MV-4-11 (cell line): ENCODE data around the gene CCDC24.

Experiments
- DNase-seq: peaks from one replicate; lab custom pipeline; 2025; lab: John Stamatoyannopoulos, UW

CCDC24 gene

DNA sequence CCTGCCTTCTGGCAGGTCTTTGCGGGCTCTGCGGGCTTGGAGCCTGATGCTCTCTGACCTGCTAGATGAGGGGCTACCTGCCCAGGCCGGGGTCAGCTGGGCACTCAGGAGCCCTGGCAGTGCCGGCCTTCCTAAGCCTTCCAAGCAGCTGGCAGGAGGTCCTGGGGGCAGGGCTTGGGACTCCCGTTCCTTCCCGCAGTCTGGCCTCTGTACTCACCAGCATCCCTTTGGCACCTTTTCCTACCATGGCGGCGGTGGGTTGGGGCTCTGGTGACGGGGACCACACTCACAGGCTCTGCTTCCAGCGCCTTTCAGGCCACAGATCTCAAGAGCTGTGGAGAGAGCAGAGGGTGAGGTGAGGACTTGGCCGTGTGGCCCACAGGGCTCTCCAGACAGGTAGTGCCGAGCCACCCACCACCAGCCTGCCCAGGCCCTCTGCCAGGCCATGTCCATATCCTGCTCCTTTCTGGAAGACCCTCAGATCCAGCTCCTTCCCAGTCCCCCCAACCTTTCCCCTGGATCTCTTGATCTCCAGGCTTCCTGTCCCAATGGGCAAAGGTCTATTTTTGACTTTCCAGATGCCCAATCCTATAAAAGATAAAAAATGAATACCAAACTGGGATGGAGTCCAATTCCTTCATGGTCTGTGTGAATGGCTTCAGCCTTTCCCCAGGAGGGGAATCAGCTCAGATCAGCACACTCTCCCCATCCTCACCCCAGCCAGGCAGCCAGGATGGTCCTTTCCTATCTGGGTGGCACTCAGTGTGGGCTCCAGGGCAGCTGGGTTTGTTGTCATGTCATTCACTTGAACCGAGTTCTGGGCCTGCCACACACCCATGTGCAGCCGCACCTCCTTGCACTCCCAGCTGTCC, 32.9 kb downstream of the CCDC24 start:
- no peak for DNase-seq

DNA sequence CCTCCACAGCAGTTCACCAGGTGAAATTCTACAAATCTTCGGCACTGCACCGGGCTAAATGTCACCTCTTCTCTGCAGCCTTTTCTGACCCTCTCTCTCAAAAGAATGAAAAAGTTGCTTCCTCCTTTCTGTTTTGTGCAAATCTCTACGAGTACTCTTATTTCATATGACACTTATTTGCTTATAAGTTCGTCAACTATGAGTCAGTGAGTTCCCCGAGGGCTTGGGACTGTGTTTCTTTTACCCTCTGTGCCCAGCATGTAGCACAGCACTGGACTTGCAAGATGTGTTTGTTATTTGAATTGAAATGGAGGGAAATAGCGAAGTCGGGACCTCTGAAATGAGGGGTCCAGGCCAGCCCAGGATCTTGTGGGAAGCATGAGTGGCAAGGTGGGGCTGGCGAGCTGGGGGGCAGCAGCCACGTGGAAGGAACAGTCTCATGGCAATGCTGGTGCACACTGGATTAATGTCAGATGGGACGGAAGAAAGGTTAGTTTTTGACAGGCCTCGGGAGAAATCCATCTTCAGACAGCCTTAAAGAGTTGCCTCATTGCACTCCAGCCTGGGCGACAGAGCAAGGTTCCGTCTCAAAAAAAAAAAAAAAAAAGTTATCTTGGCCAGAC, 33.6 kb downstream of the CCDC24 start:
- no peak for DNase-seq

DNA sequence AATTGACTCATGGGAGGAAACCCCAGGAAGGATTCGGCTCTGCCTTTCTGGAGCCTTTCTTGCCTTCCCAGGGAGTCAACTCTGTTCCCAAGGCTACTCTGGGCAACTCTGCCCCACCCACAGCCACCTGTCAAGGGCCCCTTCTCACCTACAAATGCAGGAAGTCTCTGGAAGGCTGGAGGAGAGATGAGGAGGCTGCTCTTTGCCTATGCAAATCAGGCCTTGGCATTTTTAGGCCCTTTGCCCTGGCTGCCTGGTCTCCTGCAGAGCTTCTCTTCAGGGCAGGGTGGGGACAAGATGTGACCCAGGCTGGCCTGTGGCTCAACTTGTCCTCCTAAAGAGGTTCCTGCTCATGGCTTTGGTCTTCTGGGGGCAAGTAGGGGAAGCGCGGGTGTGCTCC, 34.4 kb downstream of the CCDC24 start:
- no peak for DNase-seq

DNA sequence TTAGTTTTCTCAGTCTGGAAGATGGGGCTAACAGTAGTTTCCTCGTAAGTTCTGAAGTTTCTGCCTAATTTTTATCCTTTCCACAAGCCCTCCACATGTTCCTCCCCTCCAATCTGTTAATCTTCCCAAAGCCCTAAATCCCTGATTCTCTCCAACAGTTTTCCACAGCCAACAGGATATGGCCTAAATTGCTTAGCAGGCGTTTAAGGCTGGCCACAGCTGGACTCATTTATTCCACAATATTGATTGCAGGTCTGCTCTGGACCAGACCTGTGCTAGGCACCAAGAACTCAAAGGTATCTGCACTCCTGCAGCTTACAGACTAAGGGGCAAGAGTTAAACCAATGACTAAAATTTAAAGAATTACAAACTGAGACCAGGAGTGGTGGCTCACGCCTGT, 35.9 kb downstream of the CCDC24 start:
- no peak for DNase-seq

DNA sequence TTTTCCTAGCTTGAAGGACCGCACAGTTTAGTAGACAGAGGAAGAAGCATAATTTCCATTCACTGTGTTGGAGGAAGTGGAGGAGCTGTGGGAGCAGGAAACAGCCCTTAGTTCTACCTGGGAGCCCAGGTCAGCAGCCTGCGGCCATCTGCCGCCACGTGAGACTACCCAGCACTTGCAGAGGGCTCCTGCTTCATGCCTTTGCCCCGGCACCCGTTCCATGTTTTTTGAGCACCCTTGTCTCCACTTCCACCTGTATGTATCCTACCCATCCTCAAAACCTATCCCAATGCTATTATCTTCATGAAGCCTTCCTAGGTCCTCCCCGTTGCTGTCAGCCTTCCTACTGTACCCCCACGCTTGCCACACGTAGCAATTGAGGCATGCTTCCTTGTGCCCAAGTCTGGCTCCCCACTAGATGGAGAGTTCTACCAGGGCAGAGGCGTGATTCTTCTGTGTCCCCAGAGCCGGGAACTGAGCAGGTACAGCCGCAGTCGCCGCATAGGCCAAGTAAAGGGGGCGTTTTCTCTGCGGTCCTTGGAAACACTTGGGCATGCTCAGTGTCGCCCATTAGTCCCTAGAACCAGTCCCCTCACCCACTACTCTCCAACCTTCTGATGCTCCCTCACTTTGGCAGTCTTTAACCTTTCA, 38.0 kb downstream of the CCDC24 start:
- no peak for DNase-seq

DNA sequence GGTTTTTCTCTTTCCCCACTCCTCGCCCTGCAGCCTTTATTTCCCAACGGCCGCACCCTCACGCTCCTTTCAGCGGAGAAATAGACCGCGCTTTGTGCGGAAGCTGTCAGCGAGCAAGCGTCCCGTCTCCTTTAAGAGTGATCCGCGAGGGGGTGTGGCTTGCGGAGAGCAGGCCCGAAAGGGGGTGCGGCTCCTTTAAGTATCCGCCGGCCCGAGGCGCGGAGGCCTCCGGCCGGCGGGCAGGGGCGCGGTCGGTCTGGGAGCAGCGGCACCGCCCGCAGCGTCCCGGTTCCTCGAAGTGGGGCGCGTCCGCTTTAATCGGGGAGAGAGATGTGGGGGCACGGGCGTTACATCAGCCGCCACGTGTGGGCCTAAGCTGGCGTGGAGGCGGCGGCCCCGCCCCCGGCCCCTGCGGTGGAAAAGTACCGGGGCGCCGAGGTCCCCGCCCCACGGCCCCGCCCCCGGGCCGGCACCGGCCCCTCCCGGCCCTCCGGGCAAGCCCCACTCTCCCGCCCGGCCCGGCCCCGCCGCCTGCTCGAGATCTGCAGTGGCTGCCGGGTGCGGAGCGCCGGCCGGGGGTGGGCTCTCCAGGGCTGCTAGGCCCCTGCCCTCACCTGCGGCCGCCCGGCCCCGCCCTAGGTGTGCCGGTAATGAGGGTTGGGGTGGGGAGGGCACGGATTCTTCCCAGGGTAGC, 38.7 kb downstream of the CCDC24 start:
- peak; percentile 85 for DNase-seq

GRCh38 chr1:44030605-44031251, 39.3 kb downstream of the CCDC24 start:
- DNase-seq = peak; percentile 20

GRCh38 chr1:44031252-44032169, 40.1 kb downstream of the CCDC24 start, which contains the start of gene SLC6A9:
TSS of gene SLC6A9 (minus strand) at chr1:44031462. CDS start at chr1:44024277, 7,185 bp downstream.
- DNase-seq = no peak

DNA sequence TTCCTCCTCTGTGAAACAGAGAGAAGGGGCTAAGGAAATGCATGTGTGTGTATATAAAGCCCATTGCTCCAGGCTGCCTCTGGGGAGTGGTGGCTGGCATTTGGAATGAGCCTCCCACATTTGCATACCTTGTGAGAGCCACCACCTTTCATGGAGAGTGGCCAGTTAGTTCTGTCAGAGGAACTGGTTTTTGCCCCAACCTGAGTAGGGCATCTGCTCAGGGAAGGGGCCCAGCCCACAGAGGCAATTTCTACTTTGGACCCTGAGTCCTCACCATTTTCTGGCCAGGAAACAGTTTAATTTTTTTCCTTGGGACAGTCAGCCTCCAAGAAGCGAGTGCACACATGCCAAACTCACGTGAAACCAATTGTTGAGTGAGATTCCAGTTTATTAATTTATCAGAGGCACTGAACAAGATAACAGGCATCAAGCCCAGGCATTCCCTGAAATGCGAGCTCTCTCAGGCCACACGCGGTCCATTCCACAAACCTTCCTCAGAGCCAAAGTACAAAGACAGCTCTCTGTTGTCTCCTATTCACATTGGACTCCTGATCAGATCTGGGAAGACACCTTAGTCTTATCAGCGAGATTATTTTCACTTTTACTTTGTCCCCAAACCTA, 40.9 kb downstream of the CCDC24 start:
- DNase-seq = no peak

- DNase-seq = no peak
Measured at GRCh38 chr1:44033041-44033575, 41.7 kb downstream of the CCDC24 start.

DNA sequence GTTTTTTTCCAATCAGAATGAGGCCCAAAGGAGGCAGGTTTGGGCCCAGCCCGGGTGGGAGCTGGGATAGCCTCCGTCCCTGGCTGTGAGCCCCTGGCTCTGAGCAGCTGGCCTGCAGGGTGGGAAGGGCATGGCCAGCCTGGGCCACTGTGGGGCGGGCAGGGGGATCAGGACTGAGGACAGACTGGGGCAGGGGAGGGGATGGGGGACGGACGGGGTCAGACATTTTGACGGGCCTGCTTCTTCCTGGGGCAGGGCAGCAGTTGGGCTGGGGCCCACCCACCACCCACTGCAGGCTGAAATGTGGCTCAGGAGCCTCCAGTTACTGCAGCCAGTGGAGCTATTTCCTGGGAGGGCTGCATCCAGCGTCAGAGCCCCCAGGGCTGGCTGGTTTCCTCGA, 42.4 kb downstream of the CCDC24 start:
- no peak for DNase-seq

- no peak for DNase-seq
Measured at GRCh38 chr1:44034423-44034822, 43.0 kb downstream of the CCDC24 start.

- no peak for DNase-seq
Measured at GRCh38 chr1:44034976-44035716, 43.7 kb downstream of the CCDC24 start.

DNA sequence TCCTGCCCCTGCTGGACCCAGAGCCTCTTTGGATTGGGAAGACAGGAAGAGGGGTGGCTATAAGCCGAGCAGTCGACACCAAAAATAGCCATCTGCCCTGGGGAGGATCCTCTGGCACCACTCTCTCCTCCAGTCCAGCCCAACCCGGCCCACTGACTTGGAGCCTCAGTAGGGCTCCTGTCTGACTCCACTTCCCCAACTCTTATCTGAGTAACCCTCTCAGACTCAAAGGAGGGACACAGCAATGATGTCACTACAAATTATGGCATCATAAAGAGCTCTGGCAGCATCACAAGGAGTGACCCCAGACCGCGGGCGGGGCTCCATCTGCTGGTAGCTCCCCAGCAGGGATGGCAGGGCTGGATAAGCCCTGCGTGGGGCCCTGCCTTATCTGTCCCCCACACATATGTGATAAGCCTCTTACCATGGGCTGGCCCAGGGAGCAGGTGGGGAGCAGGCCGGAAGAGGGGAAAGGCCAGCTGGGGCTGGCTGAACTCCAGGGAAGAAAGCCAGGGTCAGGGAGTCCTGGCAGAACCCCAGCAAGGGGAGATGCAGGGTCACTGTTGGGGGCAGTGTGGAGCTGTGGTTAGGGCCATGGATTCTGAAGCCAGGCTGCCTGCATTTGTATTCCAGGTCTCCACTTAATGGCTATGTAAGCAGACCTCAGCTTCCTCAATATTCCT, 44.5 kb downstream of the CCDC24 start:
- no peak for DNase-seq

GRCh38 chr1:44036409-44037139, 45.2 kb downstream of the CCDC24 start:
- DNase-seq = peak; percentile 48

DNA sequence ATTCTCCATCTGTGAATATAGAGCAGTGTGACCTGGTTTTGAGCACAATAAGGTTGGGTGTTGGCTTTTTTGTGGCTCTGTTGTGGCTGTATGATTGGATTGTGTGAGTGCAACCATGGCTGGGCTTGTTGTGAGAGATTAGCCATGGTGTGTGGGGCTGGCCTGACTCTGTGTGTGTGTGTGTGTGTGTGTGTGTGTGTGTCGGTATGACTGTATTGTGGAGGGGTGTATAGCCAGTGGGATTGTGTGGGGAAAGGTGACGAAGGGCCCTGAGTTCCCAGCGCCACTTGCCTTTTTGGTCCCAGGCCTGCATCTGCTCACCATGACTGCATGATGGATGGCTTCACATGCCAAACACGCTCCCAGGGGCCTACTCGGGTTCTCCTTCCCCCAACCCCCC, 45.8 kb downstream of the CCDC24 start:
- no peak for DNase-seq

- no peak for DNase-seq
Measured at GRCh38 chr1:44038876-44039657, 47.7 kb downstream of the CCDC24 start.
